Ecto neural progenitor cell (in vitro differentiated cells): ENCODE results near the gene IMMP2L.
"Not testable (repeated sequence)": the region's sequence is repeated elsewhere in the genome, so short reads cannot be mapped to it uniquely, and the experiment has no call there.

ENCODE experiments used
- DNase-seq: peaks from one replicate; pipeline ENCODE4 v3.0.0-alpha.2; 2018; ENCODE audit warnings: low spot score

The IMMP2L gene

GRCh38 chr7:111329367-111330234 lies 232.7 kb downstream of the IMMP2L start:
- DNase-seq: no peak

GRCh38 chr7:111328487-111328886 lies 233.8 kb downstream of the IMMP2L start:
- no peak for DNase-seq

GRCh38 chr7:111324776-111325175 lies 237.5 kb downstream of the IMMP2L start:
- no peak for DNase-seq

GRCh38 chr7:111324228-111324627 lies 238.1 kb downstream of the IMMP2L start:
- no peak for DNase-seq

- not testable (repeated sequence) for DNase-seq
Measured at GRCh38 chr7:111323670-111324069, 238.6 kb downstream of the IMMP2L start.

- no peak for DNase-seq
Measured at GRCh38 chr7:111320133-111320532, 242.2 kb downstream of the IMMP2L start.

GRCh38 chr7:111312966-111313365 lies 249.3 kb downstream of the IMMP2L start:
- no peak for DNase-seq

- DNase-seq: no peak
Measured at GRCh38 chr7:111308691-111309090, 253.6 kb downstream of the IMMP2L start.

GRCh38 chr7:111301891-111302290 lies 260.4 kb downstream of the IMMP2L start:
- DNase-seq: no peak

GRCh38 chr7:111294494-111294893 lies 267.8 kb downstream of the IMMP2L start:
- no peak for DNase-seq

- no peak for DNase-seq
Measured at GRCh38 chr7:111292026-111292470, 270.2 kb downstream of the IMMP2L start.

GRCh38 chr7:111290982-111291381 lies 271.3 kb downstream of the IMMP2L start:
- DNase-seq: no peak

GRCh38 chr7:111290419-111290818 lies 271.9 kb downstream of the IMMP2L start:
- DNase-seq: no peak

- DNase-seq: not testable (repeated sequence)
Measured at GRCh38 chr7:111288441-111288840, 273.9 kb downstream of the IMMP2L start.

- DNase-seq: no peak
Measured at GRCh38 chr7:111282626-111283025, 279.7 kb downstream of the IMMP2L start.

- no peak for DNase-seq
Measured at GRCh38 chr7:111274857-111275256, 287.4 kb downstream of the IMMP2L start.

- no peak for DNase-seq
Measured at GRCh38 chr7:111272092-111272491, 290.2 kb downstream of the IMMP2L start.

- DNase-seq: not testable (repeated sequence)
Measured at GRCh38 chr7:111270794-111271193, 291.5 kb downstream of the IMMP2L start.

GRCh38 chr7:111268941-111269340 lies 293.4 kb downstream of the IMMP2L start:
- no peak for DNase-seq

GRCh38 chr7:111266613-111267012 lies 295.7 kb downstream of the IMMP2L start:
- no peak for DNase-seq

- no peak for DNase-seq
Measured at GRCh38 chr7:111265394-111265793, 296.9 kb downstream of the IMMP2L start.

GRCh38 chr7:111264981-111265380 lies 297.3 kb downstream of the IMMP2L start:
- no peak for DNase-seq

GRCh38 chr7:111264111-111264868 lies 298.0 kb downstream of the IMMP2L start:
- DNase-seq: no peak
